EL (cell line): ENCODE measurements around the gene SPATA7.
A peak's percentile ranks its signal among the peaks of the same experiment; 100 is the strongest.

Source experiments
- DNase-seq: peaks from one replicate; pipeline ENCODE4 v3.0.0-alpha.2; 2016

SPATA7 gene

DNA sequence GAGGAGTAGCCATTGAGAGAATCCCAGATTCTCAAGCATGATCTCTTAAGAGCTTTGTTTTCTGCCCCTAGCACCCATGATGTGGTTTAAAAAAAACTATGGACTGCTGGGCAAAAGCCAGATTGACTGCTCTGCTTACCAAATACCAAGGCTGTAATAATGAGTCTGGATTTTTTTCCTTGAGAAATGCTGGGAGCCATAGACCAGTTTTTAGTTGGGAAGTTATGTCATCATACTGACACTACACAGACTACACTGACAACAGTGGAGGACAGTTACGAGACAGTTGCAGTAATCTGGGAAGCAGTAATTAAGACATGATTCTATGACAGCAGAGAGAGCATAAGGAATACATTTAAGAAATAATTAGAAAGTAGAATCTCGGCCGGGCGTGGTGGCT is 35.8 kb downstream of the SPATA7 start:
- DNase-seq: peak; percentile 7

- DNase-seq: no peak
Measured at GRCh38 chr14:88422047-88422446, 36.6 kb downstream of the SPATA7 start.

DNA sequence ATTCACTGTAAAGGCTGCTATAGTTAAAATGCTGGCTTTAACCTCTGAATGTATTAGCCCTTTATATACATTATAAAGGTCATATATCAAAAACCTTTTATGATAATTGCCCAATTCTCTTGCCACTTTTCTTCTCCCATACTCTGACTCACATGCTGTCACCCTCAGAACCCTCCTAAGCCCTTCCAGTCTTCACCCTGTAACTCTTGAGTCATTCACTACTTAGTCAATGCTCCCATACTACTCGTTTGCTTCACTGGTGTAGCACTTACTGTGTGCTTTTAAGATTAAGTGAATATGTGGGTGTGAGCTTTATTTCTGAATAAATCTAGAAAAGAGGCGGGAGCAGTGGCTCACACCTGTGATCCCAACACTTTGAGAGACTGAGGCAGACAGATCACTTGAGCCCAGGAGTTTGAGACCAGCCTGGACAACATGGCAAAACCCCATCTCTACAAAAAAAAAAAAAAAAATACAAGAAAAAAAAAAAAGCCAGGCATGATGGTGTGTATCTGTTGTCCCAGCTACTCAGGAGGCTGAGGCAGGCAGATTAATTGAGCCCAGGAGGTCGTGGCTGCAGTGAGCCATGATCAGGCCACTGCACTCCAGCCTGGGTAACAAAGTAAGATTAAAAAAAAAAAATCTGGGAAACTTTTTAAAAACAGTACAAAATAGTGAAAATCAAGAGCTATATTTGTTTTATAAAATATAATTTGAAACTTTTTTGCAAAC is 37.6 kb downstream of the SPATA7 start:
- DNase-seq: peak; percentile 87

DNA sequence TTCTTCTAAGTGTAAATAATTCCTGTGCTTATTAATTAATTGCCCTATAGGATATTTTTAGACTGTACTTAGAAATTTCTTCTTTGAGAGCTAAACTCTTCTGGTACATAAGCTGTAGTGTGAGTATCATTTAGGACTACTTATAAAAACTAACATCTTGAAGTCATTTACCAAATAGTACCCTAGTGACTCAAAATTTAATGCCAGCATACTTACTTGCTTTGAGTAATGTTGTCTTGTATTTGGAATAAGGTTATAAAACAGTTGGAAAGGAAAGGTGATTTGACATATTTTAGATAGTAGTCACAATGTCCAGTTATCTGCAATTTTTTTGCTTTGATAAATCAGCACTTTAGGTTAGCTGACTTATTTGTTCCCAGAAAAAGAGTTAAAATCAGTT is 39.1 kb downstream of the SPATA7 start:
- peak; percentile 46 for DNase-seq

GRCh38 chr14:88426271-88426670 is 40.8 kb downstream of the SPATA7 start:
- peak; percentile 86 for DNase-seq

GRCh38 chr14:88430976-88431375 is 45.5 kb downstream of the SPATA7 start:
- DNase-seq: no peak

DNA sequence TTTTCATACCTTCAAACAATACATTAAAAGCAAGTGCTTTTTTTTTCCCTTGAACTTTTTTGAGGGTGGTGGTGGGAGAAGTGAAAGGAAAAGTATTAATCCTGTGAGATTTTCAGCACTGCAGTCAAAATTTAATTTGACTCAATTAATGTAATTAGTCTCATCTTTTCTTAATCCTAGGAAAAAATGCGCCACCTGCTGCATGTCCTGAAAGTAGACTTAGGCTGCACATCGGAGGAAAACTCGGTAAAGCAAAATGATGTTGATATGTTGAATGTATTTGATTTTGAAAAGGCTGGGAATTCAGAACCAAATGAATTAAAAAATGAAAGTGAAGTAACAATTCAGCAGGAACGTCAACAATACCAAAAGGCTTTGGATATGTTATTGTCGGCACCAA is 52.2 kb downstream of the SPATA7 start:
- no peak for DNase-seq

GRCh38 chr14:88439088-88439487 is 53.6 kb downstream of the SPATA7 start:
- no peak for DNase-seq

- no peak for DNase-seq
Measured at GRCh38 chr14:88452231-88452630, 66.8 kb downstream of the SPATA7 start.

DNA sequence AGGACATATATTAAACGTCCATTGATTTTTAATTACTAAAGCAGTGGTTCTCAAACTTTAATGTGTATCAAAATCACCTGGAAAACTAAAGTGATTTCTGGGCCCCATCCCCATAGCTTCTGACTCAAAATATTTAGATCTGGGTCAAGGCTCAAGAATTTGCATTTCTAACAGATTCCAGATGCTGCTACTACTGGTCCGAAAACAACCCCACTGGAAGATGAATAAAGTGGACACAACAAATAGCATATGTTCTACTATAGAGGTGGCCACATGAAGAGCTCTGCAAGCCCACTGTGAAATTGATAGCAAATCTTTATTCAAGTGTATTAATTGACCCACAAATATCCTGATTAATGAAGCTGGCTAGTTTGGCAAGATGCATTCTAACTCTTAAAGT is 69.4 kb downstream of the SPATA7 start:
- peak; percentile 2 for DNase-seq

DNA sequence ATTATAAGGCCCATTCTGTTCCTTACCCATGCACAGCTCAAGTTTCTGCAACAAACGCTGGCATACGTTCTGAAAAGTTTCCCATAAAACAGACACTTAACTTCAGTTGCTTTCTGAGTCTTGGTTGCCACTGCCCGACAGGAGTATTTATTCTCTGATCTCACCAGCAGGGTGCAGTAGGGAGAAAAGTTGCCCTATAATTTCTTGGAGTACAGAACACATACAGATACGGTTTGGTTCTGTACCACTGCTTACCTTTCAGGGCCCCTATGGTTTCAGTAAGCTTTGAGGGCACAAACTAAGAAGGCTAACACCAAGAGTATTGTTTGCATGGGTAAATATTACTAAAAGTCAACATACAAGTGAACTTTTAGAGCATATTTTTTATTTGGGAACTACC is 77.9 kb downstream of the SPATA7 start:
- DNase-seq: peak; percentile 23

GRCh38 chr14:88468406-88468805 is 82.9 kb downstream of the SPATA7 start:
- peak; percentile 81 for DNase-seq

GRCh38 chr14:88470542-88471440 is 85.3 kb downstream of the SPATA7 start:
- DNase-seq: peak; percentile 50

GRCh38 chr14:88473791-88474190 is 88.3 kb downstream of the SPATA7 start:
- no peak for DNase-seq

DNA sequence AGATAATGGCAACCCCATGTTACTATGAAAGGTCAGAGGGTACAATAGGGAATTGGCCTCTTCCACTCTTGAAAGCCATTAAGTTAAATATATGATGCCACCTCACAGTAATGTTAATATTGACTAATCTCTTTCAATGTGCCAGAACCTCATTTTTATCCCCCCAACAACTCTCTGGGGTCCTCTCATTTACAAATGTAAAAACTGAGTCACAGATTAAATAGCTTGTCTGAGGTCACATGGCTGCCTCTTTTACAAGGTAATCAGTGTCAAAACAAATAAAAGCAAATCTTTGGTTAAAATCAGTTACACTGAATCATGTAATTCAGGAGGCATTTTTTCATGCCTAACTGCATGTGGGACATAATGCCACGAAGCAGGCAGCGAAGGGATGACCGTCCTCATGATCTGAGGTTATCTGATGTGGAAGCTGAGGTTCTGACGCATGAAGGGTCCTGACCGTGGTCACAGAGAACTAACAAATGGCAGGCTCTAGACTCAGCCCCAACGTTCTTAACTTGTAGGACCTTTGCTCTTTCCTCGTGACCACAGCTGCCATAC is 90.8 kb downstream of the SPATA7 start:
- no peak for DNase-seq

DNA sequence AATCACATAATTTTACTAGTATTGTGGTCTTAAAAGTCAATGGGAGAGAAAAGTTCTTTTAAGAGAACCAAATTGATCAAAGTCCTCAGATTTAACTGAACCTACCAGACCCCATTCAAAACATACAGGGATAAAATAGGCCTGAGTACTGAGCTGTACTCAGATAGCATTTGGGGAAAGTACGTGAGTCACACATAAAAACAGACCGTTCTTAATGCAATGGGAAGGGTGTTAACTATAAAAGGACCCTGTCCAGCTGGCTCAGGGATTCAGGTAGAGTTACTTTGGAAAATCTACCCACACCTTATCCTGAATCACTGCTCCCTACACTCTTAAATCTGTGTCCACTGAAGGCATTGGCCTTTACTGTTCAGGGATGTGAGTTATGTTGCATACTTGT is 91.4 kb downstream of the SPATA7 start:
- no peak for DNase-seq

- DNase-seq: no peak
Measured at GRCh38 chr14:88477513-88478250, 92.2 kb downstream of the SPATA7 start.

DNA sequence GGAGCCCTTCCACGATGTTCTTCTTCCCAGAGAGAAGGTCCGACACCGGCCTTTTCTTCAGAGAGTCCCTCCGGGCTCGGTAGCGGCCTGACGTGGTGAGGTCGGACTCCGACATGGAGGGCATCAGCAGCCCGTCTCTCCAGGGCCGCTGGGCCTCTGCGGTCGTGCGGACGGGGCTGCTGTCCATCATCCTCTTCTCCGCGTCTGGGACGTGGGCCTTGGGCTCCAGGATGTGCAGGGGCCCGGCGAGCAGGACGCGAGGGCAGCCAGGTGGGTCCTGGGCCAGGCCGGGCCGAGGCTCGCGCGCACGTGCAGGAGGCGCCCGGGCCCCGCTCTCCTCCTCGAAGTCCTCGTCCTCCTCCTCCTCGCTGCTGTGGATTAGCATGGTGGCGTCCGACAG is 93.5 kb downstream of the SPATA7 start:
- DNase-seq: no peak

GRCh38 chr14:88479574-88479987 is 94.1 kb downstream of the SPATA7 start:
- DNase-seq: no peak

- no peak for DNase-seq
Measured at GRCh38 chr14:88481059-88481458, 95.6 kb downstream of the SPATA7 start.

- no peak for DNase-seq
Measured at GRCh38 chr14:88481794-88482193, 96.3 kb downstream of the SPATA7 start.

- no peak for DNase-seq
Measured at GRCh38 chr14:88482524-88482923, 97.1 kb downstream of the SPATA7 start.
